ENCODE measurements around the gene SKAP2. TPM values are rescaled to one million over a fixed set of nuclear protein-coding genes. Genes with fewer than 3 reads are reported as not detected.

The SKAP2 gene
- total and polyA plus RNA-seq, 12 donors: 7.3 to 123 (median 50.1) TPM

DNA sequence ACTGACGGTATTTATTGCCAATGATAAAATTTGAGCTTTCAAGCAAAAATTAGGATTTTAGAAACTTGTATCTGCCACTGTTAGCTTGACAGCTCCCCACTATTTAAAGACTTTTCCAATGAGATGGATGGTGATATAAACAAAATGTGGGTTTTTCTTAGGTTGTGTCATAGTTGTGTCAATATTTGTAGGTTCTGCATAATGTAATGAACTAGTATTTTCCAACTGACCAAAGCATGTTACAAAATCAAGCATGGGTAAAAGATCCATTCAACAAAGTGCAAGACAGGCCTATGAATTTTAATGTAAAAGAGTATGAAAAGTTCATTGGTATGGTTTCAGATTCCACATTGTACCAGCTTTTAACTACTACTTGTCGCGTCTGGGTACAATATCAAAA lies 165.6 kb downstream of the SKAP2 start:
- intact Hi-C loops (cut with DNase I): no loop called here
- Histone ChIP-seq H3K9me3 (replicated peaks in 1 of 3) (no peaks in the 10 kb centered on the region), H3K4me3 (no peak overlapping the region), H3K4me1 (replicated peaks in 1 of 2) (no peaks in the 10 kb centered on the region), H3K27ac (no peak overlapping the region), H3K36me3 (replicated peaks in 1 of 2) (no peaks in the 10 kb centered on the region), H3K27me3 (no peaks in the 10 kb centered on the region)
- no peak for DNase-seq
- no peak for TF ChIP-seq POLR2A (IDR thresholded peaks at IDR 0.05)
- TF ChIP-seq, protein P1, sequence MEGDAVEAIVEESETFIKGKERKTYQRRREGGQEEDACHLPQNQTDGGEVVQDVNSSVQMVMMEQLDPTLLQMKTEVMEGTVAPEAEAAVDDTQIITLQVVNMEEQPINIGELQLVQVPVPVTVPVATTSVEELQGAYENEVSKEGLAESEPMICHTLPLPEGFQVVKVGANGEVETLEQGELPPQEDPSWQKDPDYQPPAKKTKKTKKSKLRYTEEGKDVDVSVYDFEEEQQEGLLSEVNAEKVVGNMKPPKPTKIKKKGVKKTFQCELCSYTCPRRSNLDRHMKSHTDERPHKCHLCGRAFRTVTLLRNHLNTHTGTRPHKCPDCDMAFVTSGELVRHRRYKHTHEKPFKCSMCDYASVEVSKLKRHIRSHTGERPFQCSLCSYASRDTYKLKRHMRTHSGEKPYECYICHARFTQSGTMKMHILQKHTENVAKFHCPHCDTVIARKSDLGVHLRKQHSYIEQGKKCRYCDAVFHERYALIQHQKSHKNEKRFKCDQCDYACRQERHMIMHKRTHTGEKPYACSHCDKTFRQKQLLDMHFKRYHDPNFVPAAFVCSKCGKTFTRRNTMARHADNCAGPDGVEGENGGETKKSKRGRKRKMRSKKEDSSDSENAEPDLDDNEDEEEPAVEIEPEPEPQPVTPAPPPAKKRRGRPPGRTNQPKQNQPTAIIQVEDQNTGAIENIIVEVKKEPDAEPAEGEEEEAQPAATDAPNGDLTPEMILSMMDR (IDR thresholded peaks at IDR 0.05): no peak
- WGBS, 4 donors: 85 to 92% (median 92%) methylated on average over 3 of the region's 3 CpGs

DNA sequence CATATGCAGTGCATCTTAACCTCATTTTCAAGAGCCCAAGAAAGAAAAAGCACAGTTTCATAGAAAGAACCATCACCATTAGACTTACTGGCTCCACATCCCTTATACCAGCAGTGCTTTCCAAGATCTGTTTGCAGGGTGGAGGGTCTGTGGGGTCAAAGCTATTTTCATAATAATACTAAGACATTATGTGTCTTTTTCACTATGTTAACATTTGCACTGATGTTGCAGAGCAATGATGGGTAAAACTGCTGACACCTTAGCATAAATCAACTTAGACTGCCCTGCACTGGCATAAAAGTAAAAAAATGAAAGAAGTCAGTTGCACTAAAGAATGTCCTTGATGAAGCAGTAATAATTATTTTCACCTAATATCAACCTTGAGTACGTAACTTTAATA lies 166.2 kb downstream of the SKAP2 start:
- Histone ChIP-seq H3K27ac (no peak overlapping the region), H3K4me3 (no peak overlapping the region), H3K27me3 (no peaks in the 10 kb centered on the region), H3K4me1 (replicated peaks in 1 of 2) (no peaks in the 10 kb centered on the region), H3K36me3 (replicated peaks in 1 of 2) (no peaks in the 10 kb centered on the region), H3K9me3 (replicated peaks in 1 of 3) (no peaks in the 10 kb centered on the region)
- no peak for DNase-seq
- TF ChIP-seq POLR2A (IDR thresholded peaks at IDR 0.05): no peak
- TF ChIP-seq, protein P1 (IDR thresholded peaks at IDR 0.05): no peak
- WGBS, 4 donors: 72 to 88% (median 83%) methylated on average over 1 of the region's 1 CpG
- intact Hi-C loops (cut with DNase I): no loop called here

GRCh38 chr7:26696978-26697377 lies 167.4 kb downstream of the SKAP2 start:
- H3K27me3 ChIP-seq: no peaks in the 10 kb centered on the region
- no peak overlapping the region for H3K27ac ChIP-seq
- no peak for DNase-seq
- no peaks in the 10 kb centered on the region for H3K9me3 ChIP-seq (replicated peaks in 1 of 3)
- H3K4me1 ChIP-seq (replicated peaks in 1 of 2): no peaks in the 10 kb centered on the region
- intact Hi-C loops (cut with DNase I): no loop called here
- H3K4me3 ChIP-seq: no peak overlapping the region
- 89 to 94% (median 94%) methylated on average over 5 of the region's 5 CpGs for WGBS, 4 donors
- TF ChIP-seq POLR2A (IDR thresholded peaks at IDR 0.05): no peak
- TF ChIP-seq, protein P1 (IDR thresholded peaks at IDR 0.05): no peak
- H3K36me3 ChIP-seq (replicated peaks in 1 of 2): no peaks in the 10 kb centered on the region

- intact Hi-C loops (cut with DNase I): no loop called here
- H3K4me1 ChIP-seq (replicated peaks in 1 of 2): no peaks in the 10 kb centered on the region
- H3K27me3 ChIP-seq: no peaks in the 10 kb centered on the region
- H3K4me3 ChIP-seq: no peak overlapping the region
- TF ChIP-seq POLR2A (IDR thresholded peaks at IDR 0.05): no peak
- TF ChIP-seq, protein P1 (IDR thresholded peaks at IDR 0.05): no peak
- H3K36me3 ChIP-seq (replicated peaks in 1 of 2): no peaks in the 10 kb centered on the region
- no peak overlapping the region for H3K27ac ChIP-seq
- H3K9me3 ChIP-seq (replicated peaks in 1 of 3): no peaks in the 10 kb centered on the region
- no peak for DNase-seq
These were observed 168.2 kb downstream of the SKAP2 start for GRCh38 chr7:26696161-26696560.

All from adrenal gland (tissue), 12 donors.